HG02678 (cell line): ENCODE measurements around the gene TLCD1.
A peak's percentile ranks its signal among the peaks of the same experiment; 100 is the strongest.
"Not testable (repeated sequence)": the region's sequence is repeated elsewhere in the genome, so short reads cannot be mapped to it uniquely, and the experiment has no call there.

ENCODE experiments used
- ATAC-seq: cut with Tn5 transposase; IDR thresholded peaks from one replicate; pipeline ENCODE4 v1.9.1; 2021; ENCODE audit warnings: mild to moderate bottlenecking, moderate library complexity; ENCODE audit not compliant: unreplicated experiment

Gene TLCD1

DNA sequence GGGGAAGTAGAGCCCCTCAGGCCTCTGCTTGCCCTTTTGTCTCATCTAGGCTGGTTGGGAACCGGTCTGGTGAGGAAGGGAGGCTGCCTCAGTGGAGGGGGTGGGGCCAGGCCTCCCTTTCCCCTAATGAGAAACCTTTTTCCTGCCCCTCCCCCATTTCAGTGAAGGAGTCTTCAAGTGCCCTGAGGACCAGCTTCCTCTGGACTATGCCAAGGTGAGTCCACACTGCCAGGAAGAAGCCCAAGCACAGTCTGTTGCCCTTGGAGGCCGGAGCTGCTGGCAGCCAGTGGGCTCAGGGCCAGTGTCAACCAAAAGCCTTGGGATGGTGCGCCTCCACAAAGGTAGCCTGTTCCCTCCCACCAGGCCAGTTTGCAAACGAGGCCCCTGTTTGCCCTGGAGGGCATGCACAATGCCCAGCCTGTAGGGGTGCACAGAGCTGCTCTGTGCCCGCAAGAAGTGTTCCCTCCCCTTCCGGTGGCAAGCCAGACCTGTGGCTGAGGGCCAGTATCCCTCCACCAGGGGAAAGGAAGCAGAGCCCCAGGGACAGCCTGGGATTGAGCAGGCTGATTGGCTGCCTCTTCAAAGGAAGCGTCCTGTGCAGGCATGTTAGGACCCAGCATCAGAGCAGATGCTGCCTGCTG is 21.1 kb upstream of the TLCD1 start:
- ATAC-seq: no peak

DNA sequence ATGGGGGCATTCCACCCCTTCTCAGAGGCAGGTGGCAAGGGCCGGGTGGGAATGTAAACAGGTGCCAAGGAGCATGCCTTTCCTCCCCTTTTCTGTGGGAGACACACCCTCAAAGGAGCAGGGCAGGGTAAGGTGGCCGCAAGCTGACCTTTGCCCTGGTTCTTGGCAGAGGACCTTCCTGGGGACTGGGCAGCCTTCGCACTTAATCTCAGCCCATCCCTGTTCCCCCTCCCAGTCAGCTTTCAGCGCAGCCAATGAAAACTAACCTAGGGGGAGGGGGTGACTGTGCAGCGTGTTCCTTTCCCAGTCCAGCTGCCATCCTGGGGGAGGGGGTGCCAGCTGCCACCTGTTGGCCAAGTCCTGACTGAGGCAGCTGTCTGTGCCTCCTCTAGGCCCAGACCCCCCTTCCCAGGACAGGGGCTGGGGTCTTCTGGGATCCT is 20.6 kb upstream of the TLCD1 start:
- no peak for ATAC-seq

DNA sequence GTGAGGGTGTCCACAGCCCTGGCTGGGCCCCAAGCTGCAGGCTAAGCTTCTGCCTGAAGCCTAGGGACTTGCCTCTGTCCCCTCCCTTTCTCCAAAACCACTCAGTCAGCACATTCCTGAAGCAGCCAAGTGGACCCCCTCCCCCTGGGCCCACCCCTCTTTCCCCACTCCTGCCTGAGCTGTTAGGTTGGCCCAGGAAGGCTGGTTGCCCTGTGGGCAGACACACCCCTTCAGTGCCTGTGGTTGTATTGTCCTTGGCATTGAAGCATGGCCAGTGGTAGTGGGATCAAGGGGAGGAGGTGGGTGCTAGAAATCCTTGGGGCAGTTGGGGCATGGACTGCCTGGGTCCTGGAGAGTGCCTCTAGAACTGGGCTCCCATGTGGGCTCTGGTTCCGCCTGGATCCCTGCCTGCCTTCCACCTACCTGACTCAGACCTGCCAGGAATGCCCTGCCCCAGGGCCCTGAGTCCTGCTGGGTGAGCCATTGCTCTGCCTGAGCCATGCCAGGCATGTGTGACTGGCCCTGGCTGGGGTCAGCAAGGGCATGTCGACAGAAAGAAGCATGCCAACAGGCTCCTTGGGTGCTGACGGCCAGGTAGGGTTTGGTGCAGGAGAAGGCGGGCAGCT is 19.9 kb upstream of the TLCD1 start:
- ATAC-seq: no peak

DNA sequence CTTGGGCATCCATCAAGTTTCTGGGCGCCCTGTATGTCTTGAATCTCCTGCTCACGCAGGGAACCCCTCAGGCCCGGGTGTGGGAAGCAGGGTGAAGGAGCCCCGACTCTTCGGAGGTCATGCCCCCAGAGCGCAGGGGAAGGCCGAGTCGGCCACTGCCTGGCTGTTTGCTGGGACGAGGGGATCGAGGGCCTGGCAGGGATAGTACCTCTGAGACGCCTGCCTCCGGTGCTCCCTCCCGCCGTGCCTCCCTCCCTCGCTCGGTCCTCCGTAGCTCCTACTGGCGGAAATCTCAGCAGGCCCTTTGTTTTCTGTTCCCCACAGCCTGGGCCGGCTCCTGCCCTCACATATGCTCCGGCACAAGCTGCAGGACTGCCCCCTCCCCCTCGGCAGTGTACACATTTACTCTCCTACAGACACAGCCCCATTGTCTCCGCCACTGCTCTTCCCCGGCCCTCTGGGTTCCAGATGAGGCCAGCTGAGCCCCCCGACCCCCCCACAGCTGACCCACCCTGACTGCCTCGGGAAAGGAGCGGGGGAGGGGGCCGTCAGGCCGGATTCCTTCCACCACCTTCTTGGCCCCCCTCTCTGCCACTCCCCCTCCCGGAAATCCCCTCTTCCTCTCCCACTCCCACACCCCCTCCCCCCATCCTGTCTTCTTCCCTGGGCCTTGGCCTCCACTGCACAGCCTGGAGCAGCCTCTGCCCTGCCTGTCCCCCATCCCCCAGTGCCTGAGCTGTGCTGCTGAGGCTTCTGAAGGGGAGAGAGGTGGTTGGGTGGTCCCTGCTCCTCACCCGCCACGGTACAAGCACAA is 19.1 kb upstream of the TLCD1 start:
- no peak for ATAC-seq

DNA sequence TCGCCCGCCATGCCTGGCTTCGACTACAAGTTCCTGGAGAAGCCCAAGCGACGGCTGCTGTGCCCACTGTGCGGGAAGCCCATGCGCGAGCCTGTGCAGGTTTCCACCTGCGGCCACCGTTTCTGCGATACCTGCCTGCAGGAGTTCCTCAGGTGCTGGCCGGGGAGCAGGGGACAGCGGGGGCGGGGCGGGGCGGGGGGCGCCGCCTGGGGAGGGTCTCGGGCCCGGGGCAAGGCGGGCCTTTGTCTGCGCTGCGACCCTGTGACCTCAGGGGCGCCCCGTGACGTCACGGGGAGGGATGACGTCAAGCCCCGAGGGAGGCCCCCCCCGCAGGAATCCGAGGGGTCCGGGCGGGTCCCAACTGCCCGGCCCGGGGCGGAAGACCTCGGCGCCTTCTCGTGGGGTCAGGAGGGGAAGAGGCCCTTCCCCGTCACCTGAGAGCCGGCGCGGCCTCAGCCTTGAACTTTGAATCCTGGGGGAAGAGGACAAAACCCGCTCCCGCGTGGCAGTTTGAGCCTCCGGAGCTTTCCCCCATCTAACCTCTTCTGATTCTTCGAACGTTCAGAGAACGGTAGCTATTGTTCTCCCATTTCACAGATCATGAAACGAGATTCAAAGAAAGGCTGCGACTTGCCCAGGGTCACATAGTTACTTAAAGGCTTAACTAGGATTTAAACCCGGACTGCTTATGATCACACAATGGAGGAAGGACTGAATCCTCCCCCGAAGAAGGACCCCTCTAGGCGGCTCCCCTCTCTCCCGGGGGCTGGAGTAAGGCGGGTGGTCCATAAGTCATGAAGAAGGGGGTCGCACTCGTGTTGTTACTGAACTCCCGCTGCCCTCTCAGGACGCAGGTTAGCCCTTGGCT is 18.3 kb upstream of the TLCD1 start:
- peak; percentile 26 for ATAC-seq

DNA sequence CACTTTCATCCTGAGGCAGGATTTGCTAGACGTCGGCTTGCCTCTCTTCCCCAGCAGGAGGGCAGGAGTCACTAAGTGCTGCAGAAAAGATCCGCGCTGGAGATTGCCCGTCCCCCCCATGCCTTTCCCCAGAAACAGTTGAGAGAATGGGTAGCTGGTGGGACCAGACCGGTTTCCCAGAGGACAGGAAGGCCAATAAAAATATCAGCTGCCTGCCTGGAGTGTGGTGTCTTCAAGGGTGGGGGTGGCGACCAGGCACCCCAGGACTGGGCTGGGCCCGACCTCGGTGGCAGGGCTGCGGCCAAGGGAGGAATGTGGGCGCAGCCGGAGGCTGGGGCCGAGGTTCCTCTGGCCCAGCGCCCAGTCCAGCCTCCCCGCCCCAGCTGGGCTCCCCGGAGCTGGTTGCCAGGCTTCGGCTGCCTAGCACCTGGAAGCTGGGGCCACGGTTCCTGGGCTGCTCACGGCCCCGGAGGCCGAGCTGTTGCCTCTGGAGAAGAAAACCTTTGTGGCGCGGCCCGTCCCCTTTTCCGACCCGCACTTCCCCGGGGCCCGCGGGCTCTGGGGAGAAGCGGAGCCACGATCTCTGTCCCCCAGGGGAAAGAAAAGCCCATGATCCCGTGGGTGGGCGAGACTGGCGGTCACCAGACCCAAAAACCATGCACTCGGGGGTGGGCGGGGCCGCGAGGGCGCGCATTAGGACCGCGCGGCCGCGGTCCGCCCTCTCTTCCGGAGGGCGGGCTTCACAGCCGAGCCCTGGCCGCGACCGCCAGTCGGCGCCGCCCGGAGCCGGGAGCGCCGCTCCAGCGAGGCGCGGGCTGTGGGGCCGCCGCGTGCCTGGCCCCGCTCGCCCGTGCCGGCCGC is 17.4 kb upstream of the TLCD1 start, which contains the start of gene TRAF4:
Gene TRAF4, plus strand, starts transcription at position 769 of the 861 bp plus-strand sequence. CDS start 102 bp downstream, outside the sequence.
- peak; percentile 69 for ATAC-seq

DNA sequence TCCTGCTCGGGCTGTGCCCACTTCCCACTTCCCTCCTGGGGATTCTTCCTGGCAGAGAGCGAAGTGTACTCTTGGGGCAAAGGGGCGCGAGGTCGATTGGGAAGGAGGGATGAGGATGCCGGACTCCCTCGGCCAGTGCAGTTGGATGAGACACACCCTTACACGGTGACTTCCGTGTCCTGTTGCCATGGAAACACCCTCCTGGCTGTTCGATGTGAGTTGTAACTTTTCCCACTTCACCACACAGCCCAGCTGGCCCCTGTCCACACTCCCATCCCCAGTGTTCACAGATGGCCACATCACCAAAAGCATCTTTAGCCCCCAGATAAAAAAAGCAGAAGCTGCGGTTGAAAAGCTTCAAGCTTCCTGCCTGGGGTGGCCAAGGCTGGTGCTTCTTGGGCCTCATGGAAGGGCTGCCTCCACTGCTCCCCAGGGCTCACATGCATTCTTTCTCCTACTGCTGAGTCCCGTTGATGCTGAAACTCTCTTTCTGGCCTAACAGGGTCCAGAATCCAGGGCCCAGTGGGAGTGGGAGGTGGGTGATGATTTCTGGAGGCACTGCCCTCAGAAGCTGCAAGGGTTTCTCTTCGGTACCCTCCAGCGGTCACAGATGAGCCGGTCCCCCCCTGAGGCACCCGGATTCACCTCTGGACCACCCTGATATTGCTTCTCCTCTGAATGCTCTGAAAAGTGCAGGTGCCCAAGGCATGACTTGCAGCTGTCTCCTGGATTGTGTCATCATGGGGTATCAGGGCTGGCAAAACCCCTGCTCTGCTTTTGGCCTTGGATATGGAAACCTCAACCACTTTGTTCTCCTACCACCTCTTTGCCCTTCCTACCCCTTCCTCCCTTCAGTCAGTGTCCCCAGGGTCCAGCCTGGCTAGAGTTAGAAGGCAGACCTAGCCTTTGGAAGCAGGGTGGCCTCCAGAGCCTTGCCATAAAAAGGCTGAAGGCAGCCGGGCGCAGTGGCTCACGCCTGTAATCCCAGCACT is 15.6 kb upstream of the TLCD1 start:
- no peak for ATAC-seq

DNA sequence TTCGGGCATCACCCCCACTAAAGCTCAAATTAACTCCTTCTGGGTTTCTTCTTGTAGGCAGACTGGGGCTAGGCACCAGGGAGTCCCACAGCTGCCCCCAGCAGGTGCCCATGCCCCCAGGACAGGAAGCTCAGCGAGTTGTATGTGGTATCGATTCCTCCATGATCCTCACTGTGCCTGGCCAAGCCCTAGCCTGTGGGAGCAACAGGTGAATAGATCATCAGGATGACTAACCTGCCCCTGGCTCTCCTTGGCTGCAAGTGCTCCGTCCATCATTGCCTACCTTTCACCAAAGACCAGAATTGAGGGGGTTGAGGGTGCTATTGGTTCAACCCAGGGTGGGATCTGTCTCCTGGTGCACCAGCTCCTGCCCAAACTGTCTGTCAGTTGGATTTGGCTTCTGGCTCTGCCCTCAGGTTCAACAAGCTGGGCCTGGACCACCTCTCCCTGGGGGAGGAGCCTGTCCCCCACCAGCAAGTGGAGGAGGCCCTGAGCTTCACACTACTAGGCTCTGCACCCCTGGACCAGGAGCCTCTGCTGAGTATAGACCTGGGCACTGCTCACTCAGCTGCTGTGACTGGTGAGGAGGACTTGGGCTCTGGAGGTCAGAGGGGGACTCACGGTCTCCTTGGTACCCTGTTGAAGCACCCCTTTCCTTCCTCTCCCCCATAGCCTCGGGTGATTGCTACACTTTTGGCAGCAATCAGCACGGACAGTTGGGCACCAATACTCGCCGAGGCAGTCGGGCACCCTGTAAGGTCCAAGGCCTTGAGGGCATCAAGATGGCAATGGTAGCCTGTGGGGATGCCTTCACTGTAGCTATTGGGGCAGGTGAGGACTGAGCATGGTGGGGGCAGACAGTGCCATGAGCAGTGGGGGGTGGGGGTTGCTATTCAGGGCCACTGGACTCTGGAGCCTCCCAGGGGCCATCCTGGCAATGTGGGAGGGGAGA is 14.6 kb upstream of the TLCD1 start:
- no peak for ATAC-seq

DNA sequence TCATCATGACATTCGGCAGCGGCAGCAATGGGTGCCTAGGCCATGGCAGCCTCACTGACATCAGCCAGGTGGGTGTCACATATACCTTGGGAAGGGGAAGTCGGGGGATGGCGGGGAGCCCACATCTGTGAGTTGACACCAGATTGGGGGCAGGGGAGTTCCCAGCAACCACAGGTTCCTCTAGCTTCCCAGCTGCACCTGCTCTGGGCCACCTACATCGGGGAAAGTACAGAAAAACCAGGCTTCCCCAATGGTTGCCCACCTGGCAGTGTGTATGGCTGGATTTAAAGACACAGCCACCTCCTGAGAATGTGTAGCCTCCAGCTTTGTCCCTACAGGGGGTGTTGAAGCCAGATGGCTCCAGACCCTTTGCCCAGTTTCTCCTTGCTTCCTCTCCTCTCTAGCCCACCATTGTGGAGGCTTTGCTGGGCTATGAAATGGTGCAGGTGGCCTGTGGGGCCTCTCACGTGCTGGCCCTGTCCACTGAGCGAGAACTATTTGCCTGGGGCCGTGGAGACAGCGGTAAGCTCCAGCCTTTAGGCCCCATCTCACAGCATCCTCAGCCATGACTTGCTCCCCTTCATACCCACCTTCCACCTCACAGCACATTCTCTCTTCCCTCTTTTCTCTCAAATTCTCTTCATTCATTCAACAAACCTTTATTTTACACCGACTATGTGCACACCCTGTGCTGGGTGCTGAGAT is 12.8 kb upstream of the TLCD1 start:
- no peak for ATAC-seq

DNA sequence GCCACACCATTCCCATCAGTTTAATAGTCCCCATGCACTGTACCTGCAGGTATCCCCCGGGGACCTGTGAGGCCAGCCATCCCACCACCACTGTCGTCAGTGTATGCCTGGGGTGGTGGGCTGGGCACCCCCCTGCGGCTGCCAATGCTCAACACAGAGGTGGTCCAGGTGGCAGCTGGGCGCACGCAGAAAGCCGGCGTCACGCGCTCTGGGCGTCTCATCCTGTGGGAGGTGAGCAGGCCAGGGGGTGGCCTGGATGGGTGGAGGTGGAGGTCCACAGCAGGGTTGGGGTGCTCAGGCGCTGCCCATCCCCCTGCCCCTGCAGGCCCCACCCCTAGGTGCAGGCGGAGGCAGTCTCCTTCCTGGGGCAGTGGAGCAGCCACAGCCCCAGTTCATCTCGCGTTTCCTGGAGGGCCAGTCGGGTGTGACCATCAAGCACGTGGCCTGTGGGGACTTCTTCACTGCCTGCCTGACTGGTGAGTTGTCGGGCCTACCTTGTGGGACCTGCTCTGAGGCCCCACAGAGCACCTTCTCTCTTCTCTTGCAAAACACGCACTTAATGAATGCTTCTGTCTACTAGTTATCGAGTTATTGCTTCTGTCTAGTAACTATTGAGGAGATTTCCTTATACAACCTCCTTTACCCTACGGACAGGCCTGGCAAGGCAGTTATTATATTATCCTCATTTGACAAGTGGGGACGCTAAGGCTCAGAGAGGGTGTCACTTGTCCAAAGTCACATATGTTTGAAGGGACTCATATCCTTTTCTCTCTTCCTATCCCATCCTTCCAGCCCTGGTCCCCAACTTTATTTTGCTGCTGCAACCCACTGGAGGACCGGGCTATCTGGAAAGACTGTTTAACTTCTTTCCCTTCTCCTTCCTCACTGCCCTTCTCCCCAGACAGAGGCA is 12.0 kb upstream of the TLCD1 start:
- peak; percentile 72 for ATAC-seq

DNA sequence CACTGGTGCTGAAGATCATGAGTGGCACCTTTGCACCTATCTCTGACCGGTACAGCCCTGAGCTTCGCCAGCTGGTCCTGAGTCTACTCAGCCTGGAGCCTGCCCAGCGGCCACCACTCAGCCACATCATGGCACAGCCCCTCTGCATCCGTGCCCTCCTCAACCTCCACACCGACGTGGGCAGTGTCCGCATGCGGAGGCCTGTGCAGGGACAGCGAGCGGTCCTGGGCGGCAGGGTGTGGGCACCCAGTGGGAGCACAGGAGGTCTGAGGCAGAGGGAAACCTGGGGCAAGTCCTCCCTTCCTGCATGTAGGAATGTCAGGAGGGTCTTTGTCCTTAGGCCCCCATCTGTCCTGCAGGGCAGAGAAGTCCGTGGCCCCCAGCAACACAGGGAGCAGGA is 11.3 kb upstream of the TLCD1 start:
- ATAC-seq: no peak

DNA sequence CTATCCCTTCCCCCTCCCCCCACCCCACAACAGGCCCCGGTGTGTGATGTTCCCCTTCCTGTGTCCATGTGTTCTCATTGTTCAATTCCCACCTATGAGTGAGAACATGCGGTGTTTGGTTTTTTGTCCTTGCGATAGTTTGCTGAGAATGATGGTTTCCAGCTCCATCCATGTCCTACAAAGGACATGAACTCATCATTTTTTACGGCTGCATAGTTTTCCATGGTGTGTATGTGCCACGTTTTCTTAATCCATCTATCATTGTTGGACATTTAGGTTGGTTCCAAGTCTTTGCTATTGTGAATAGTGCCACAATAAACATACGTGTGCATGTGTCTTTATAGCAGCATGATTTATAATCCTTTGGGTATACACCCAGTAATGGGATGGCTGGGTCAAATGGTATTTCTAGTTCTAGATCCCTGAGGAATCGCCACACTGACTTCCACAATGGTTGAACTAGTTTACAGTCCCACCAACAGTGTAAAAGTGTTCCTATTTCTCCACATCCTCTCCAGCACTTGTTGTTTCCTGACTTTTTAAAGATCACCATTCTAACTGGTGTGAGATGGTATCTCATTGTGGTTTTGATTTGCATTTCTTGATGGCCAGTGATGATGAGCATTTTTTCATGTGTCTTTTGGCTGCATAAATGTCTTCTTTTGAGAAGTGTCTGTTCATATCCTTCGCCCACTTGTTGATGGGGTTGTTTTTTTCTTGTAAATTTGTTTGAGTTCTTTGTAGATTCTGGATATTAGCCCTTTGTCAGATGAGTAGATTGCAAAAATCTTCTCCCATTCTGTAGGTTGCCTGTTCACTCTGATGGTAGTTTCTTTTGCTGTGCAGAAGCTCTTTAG is 10.1 kb upstream of the TLCD1 start:
- not testable (repeated sequence) for ATAC-seq

DNA sequence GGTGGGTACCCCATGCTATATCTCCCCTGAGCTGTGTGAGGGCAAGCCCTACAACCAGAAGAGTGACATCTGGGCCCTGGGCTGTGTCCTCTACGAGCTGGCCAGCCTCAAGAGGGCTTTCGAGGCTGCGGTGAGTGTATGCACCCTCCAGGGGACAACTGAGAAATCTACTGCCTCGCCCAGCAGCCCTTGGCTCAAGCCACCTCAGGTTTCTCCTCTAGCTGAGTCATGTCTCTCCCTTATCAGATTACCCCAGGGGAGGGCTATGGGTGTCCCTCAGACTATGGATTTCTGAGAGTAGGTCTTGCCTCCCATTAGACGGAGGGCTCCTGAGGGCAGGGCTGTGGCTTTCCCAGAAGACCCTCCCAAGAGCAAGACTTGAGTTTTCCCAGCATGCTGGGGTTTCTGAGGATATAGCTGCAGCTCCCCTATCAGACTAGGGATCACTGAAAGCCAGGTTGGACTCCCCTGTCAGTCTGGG is 9.2 kb upstream of the TLCD1 start:
- ATAC-seq: no peak

DNA sequence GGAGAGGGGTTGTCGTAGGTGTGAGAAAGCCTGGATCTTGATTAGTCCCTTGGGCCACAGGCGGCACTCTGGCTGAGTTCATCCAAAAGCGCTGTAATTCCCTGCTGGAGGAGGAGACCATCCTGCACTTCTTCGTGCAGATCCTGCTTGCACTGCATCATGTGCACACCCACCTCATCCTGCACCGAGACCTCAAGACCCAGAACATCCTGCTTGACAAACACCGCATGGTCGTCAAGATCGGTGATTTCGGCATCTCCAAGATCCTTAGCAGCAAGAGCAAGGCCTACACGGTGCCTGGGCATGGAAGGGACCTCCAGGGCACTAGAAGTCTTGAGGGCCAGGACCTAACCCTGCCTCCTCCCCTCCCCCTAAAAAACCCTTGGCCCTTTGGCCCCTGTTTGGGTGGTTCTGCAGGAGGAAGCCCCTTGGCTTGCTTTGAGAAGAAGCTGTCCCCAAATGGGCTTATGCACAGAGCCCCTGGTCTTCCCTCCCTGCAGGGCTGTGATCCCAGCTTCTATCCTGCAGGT is 8.7 kb upstream of the TLCD1 start:
- no peak for ATAC-seq

DNA sequence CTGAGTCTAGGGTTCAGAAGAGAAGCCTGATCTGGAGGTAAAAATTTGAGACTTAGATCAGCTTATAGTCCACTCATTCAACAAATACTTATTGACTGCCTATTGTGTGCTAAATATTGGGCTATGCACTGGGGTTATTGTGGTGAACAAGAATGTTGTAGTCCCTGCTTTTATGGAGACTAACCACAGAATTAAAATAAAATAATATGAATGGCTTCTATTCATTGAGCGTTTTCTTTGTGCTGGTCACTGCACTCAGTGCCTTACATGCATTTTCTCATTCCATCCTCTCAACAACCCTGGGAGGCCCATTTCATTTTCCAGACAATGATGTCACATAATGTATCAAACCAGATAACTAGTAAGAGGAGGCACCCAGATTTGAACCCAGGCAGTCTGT is 7.3 kb upstream of the TLCD1 start:
- no peak for ATAC-seq
